ENCODE measurements around the gene NECAB2. TPM values are rescaled to one million over a fixed set of nuclear protein-coding genes. Genes with fewer than 3 reads are reported as not detected.

Gene NECAB2
- polyA plus RNA-seq, 2 of the 4 experiments (the other 2 are of a cell fraction), result 1.1 to 1.4 TPM

DNA sequence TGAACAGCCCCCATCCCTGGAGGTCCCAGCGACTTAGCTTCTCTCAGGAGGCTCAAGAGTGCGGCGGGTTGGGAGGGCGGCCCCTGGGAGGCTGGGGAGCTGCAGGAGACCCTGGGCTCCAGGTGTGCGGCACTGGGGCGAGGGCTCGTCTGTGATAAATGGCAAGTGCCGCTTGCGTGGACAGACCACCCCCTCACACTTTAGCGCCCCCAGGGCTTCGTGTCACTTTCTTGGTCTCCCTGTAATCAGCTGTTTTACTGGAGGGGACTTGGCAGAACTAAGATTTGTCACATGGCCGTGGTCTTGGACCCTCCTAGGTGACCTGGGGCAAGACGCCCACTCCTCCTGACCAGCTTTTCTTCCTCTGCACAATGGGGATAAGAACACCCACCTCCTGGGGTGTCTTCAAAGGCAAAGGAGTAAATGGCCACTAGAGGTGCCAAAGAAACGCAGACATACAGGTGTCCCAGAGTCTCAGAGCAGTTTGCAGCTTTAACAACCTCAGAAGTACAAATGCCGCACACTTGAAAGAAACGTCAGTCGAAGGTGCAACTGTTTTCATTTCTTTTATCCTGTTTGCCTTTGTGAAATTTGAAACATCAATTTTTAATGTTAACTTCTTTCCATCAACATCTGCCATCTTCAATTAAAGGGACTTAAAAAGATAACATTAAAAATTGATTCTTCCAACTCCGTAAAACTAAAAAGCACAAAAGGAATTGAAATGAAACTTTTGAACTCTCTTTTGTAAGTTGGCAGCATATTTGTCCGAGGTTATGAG lies 14.1 kb upstream of the NECAB2 start:
- Histone ChIP-seq H3K4me3 (peak overlapping the region; percentile 67), H3K4me1 (peaks cover 38% of the 10 kb centered on the region), H3K4me2 (peak overlapping the region; percentile 85), H3K9me3 (no peaks in the 10 kb centered on the region), H3K27ac (peak overlapping the region; percentile 93 to 98)
- DNase-seq (ENCODE audit: low read depth in 1 of 2, low spot score in 1 of 2) (peak; percentile 72 to 78), FAIRE-seq (no peak), ATAC-seq (peak; percentile 45 to 62)
- CTCF ChIA-PET, result interaction anchor here (0.7 to 16.1 kb wide), 29 partner anchors 9 to 552 kb away, joined by 3 to 414 read pairs (median 4); no protein-coding TSS in a partner anchor
- POLR2A ChIA-PET, result interaction anchor here (0.8 to 1.9 kb wide), 5 partner anchors 10 to 551 kb away, joined by 3 to 6 read pairs (median 5); partner anchors contain the start of gene MBTPS1
- no peak for TF ChIP-seq MYC (IDR thresholded peaks at IDR 0.05; ENCODE audit: borderline replicate concordance, low read length)
- no peak for TF ChIP-seq TP53 (CRISPR knock-in tag; IDR thresholded peaks at IDR 0.05)
- TF ChIP-seq MAZ (IDR thresholded peaks at IDR 0.05; ENCODE audit: borderline replicate concordance, low read depth, low read length), result no peak
- TF ChIP-seq RARB (CRISPR knock-in tag; IDR thresholded peaks at IDR 0.05), result no peak; the same call in 1 of the 2 replicates
- TF ChIP-seq, protein P1, sequence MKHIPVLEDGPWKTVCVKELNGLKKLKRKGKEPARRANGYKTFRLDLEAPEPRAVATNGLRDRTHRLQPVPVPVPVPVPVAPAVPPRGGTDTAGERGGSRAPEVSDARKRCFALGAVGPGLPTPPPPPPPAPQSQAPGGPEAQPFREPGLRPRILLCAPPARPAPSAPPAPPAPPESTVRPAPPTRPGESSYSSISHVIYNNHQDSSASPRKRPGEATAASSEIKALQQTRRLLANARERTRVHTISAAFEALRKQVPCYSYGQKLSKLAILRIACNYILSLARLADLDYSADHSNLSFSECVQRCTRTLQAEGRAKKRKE (CRISPR knock-in tag; IDR thresholded peaks at IDR 0.05; ENCODE audit: low read depth), result no peak
- TF ChIP-seq CBX8 (IDR thresholded peaks at IDR 0.05), result no peak
- no peak; a peak in 2 of 5 replicates for TF ChIP-seq JUN (IDR thresholded peaks at IDR 0.05)
- TF ChIP-seq POLR2A (IDR thresholded peaks at IDR 0.05; ENCODE audit: low read length), result no peak
- no peak for TF ChIP-seq CEBPB (IDR thresholded peaks at IDR 0.05)
- no peak for TF ChIP-seq SMC3 (IDR thresholded peaks at IDR 0.05)
- 0 out of 2 replicates have a peak, but pooled peaks have one; percentile 28 for TF ChIP-seq HOXA7 (CRISPR knock-in tag; IDR thresholded peaks at IDR 0.05)
- TF ChIP-seq RNF2 (IDR thresholded peaks at IDR 0.05; ENCODE audit: borderline replicate concordance, low read depth), result no peak
- no peak for TF ChIP-seq EHMT2 (IDR thresholded peaks at IDR 0.05; ENCODE audit: low read depth)
- TF ChIP-seq, protein P2, sequence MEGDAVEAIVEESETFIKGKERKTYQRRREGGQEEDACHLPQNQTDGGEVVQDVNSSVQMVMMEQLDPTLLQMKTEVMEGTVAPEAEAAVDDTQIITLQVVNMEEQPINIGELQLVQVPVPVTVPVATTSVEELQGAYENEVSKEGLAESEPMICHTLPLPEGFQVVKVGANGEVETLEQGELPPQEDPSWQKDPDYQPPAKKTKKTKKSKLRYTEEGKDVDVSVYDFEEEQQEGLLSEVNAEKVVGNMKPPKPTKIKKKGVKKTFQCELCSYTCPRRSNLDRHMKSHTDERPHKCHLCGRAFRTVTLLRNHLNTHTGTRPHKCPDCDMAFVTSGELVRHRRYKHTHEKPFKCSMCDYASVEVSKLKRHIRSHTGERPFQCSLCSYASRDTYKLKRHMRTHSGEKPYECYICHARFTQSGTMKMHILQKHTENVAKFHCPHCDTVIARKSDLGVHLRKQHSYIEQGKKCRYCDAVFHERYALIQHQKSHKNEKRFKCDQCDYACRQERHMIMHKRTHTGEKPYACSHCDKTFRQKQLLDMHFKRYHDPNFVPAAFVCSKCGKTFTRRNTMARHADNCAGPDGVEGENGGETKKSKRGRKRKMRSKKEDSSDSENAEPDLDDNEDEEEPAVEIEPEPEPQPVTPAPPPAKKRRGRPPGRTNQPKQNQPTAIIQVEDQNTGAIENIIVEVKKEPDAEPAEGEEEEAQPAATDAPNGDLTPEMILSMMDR (IDR thresholded peaks at IDR 0.05), result peak; percentile 54
- TF ChIP-seq RAD21 (conservative IDR thresholded peaks at IDR 0.05 in 1 of 2, IDR thresholded peaks at IDR 0.05 in 1 of 2), result 0 out of 5 replicates have a peak, but pooled peaks of 1 of the 2 experiments have one; percentile 21
- no peak for TF ChIP-seq ZC3H11A (IDR thresholded peaks at IDR 0.05)
- TF ChIP-seq, protein P3, sequence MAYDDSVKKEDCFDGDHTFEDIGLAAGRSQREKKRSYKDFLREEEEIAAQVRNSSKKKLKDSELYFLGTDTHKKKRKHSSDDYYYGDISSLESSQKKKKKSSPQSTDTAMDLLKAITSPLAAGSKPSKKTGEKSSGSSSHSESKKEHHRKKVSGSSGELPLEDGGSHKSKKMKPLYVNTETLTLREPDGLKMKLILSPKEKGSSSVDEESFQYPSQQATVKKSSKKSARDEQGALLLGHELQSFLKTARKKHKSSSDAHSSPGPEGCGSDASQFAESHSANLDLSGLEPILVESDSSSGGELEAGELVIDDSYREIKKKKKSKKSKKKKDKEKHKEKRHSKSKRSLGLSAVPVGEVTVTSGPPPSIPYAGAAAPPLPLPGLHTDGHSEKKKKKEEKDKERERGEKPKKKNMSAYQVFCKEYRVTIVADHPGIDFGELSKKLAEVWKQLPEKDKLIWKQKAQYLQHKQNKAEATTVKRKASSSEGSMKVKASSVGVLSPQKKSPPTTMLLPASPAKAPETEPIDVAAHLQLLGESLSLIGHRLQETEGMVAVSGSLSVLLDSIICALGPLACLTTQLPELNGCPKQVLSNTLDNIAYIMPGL (CRISPR knock-in tag; IDR thresholded peaks at IDR 0.05; ENCODE audit: borderline replicate concordance), result no peak
- 0 out of 2 replicates have a peak, but pooled peaks have one; percentile 28 for TF ChIP-seq TFCP2L1 (CRISPR knock-in tag; IDR thresholded peaks at IDR 0.05)
- TF ChIP-seq, protein P4, sequence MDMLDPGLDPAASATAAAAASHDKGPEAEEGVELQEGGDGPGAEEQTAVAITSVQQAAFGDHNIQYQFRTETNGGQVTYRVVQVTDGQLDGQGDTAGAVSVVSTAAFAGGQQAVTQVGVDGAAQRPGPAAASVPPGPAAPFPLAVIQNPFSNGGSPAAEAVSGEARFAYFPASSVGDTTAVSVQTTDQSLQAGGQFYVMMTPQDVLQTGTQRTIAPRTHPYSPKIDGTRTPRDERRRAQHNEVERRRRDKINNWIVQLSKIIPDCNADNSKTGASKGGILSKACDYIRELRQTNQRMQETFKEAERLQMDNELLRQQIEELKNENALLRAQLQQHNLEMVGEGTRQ (IDR thresholded peaks at IDR 0.05), result no peak
- no peak for TF ChIP-seq ESRRA (IDR thresholded peaks at IDR 0.05; ENCODE audit: borderline replicate concordance, low read length)
- no peak for TF ChIP-seq NR3C1 (IDR thresholded peaks at IDR 0.05)
- no peak for TF ChIP-seq GATA3 (IDR thresholded peaks at IDR 0.05; ENCODE audit: borderline replicate concordance)
- WGBS (ENCODE audit: missing lambda C conversion rate), result under 1% methylated on average over 18 of the region's 19 CpGs

All from A549 (cell line).